Measurements from ENCODE around the gene B3GAT3. TPM values are rescaled to one million over a fixed set of nuclear protein-coding genes. Genes with fewer than 3 reads are reported as not detected.
A peak's percentile ranks its signal among the peaks of the same experiment; 100 is the strongest.
"Not testable (repeated sequence)": the region's sequence is repeated elsewhere in the genome, so short reads cannot be mapped to it uniquely, and the experiment has no call there.

Gene B3GAT3
- total and polyA plus RNA-seq, 10 of the 15 experiments (the other 5 are each of a cell fraction or from before 2014, with no cell fraction given): 0.31 to 52.7 (median 29.8) TPM

DNA sequence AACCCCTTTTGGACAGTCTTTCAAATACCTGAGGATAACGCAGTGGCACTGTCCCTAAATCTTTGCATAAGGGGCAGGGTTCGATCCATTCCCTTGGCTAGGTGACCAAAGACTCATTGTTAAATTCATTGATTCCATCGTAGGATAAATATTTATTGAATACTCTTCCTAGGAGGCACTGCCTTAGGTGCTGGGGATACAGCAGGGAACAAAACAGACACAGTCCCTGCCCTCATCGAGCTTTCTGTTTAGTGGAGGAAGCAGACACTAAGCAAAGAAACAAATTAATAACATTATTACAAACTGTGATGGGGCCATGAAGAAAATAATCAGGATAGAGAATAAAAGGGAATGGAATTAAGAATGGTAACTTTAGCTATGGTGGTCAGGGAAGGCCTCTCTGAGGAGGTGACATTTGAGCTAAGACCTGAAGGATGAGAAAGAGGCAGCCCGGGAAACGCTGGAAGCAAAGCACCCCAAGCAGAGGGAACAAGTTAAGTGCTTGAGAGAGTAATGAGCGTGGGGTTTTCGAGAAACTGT is 689 bp downstream of the B3GAT3 start:
- in situ Hi-C loops (cut with MboI): no loop called here
- H3K4me1 ChIP-seq (ENCODE audit: control insufficient read depth, insufficient read depth, low read length): 0 out of 2 replicates have a peak, but pooled peaks cover 4% of the 10 kb centered on the region
- H3K9me3 ChIP-seq (replicated peaks; ENCODE audit: control insufficient read depth, insufficient read depth, low read length): no peaks in the 10 kb centered on the region
- peaks cover 11% of the 10 kb centered on the region for H3K79me2 ChIP-seq (ENCODE audit: control insufficient read depth, insufficient read depth, low read length)
- ChIA-PET POLR2A (interaction anchor here (0.6 to 5.0 kb wide), 26 partner anchors 8 to 240 kb away, joined by 3 to 50 read pairs (median 5); partner anchors contain the start of genes C11orf98, CSKMT, EEF1G and EML3), RAD21 (ENCODE audit: unreplicated experiment) (interaction anchor here (0.8 to 3.3 kb wide), 10 partner anchors 10 to 237 kb away, joined by 3 to 25 read pairs (median 5); partner anchors contain the start of genes C11orf98, CSKMT, EEF1G and HNRNPUL2), CTCF (interaction anchor here (0.7 to 2.8 kb wide), 13 partner anchors 10 to 228 kb away, joined by 3 to 12 read pairs (median 4); partner anchors contain the start of genes C11orf98, CSKMT, HNRNPUL2 and TUT1), SMC1A (ENCODE audit: uncharacterized antibody, unreplicated experiment) (interaction anchor here (0.6 to 2.6 kb wide), 15 partner anchors 9 to 241 kb away, joined by 3 to 11 read pairs (median 4); partner anchors contain the start of genes C11orf98, CSKMT, MTA2 and TUT1)
- H3K36me3 ChIP-seq (ENCODE audit: control insufficient read depth in 2 of 2, insufficient read depth in 2 of 2, low read length in 1 of 2): peaks cover 3 to 8% of the 10 kb centered on the region in 2 experiments; a peak in 3 of 4 replicates
- H3K9ac ChIP-seq (ENCODE audit: control insufficient read depth, insufficient read depth, low read length): peak overlapping the region; percentile 96
- no peak for TF ChIP-seq CBX3 (IDR thresholded peaks at IDR 0.05; ENCODE audit: borderline replicate concordance, low read depth)
- peak; percentile 15; the same call in 1 of the 2 replicates for TF ChIP-seq HDGF (IDR thresholded peaks at IDR 0.05)
- H2AFZ ChIP-seq (ENCODE audit: control insufficient read depth, low read depth, low read length): peak overlapping the region; percentile 67
- WGBS (ENCODE audit: insufficient coverage, insufficient replicate concordance, low lambda C conversion rate, missing lambda C conversion rate): 6% methylated on average over 8 of the region's 8 CpGs
- H4K20me1 ChIP-seq (ENCODE audit: control insufficient read depth, insufficient read depth): no peaks in the 10 kb centered on the region
- intact Hi-C loops (cut with micrococcal nuclease; ENCODE audit: unreplicated experiment): no loop called here
- H3K4me3 ChIP-seq: peak overlapping the region; percentile 84
- ATAC-seq (no peak), FAIRE-seq (peak; percentile 13), DNase-seq (ENCODE audit: low read depth, low spot score) (no peak)
- TSS peak; percentile 68 for BruUV-seq (replicated peaks)
- H3K4me2 ChIP-seq (ENCODE audit: control insufficient read depth, insufficient read depth): peak overlapping the region; percentile 98
- H3K27me3 ChIP-seq (replicated peaks in 1 of 2; ENCODE audit: control insufficient read depth in 2 of 2, insufficient read depth in 2 of 2, low read length in 1 of 2): no peaks in the 10 kb centered on the region
- peak overlapping the region; percentile 81 for H3K27ac ChIP-seq (ENCODE audit: control insufficient read depth, insufficient read depth)

GRCh38 chr11:62616957-62617356 is 4.8 kb downstream of the B3GAT3 start:
- DNase-seq (ENCODE audit: low read depth, low spot score); H2AFZ ChIP-seq (ENCODE audit: control insufficient read depth, low read depth, low read length); H3K27me3 ChIP-seq (replicated peaks in 1 of 2; ENCODE audit: control insufficient read depth in 2 of 2, insufficient read depth in 2 of 2, low read length in 1 of 2); H3K36me3 ChIP-seq (ENCODE audit: control insufficient read depth in 2 of 2, insufficient read depth in 2 of 2, low read length in 1 of 2); H3K4me2 ChIP-seq (ENCODE audit: control insufficient read depth, insufficient read depth); H3K9me3 ChIP-seq (replicated peaks; ENCODE audit: control insufficient read depth, insufficient read depth, low read length); ATAC-seq; CTCF ChIA-PET; SMC1A ChIA-PET (ENCODE audit: uncharacterized antibody, unreplicated experiment); intact Hi-C loops (cut with micrococcal nuclease; ENCODE audit: unreplicated experiment); H3K4me1 ChIP-seq (ENCODE audit: control insufficient read depth, insufficient read depth, low read length); BruUV-seq (replicated peaks); H4K20me1 ChIP-seq (ENCODE audit: control insufficient read depth, insufficient read depth); H3K9ac ChIP-seq (ENCODE audit: control insufficient read depth, insufficient read depth, low read length); FAIRE-seq; in situ Hi-C loops (cut with MboI); H3K4me3 ChIP-seq; RAD21 ChIA-PET (ENCODE audit: unreplicated experiment); H3K27ac ChIP-seq (ENCODE audit: control insufficient read depth, insufficient read depth): not testable (repeated sequence)
- peaks cover 11% of the 10 kb centered on the region for H3K79me2 ChIP-seq (ENCODE audit: control insufficient read depth, insufficient read depth, low read length)
- POLR2A ChIA-PET: interaction anchor here (0.5 to 1.1 kb wide), 3 partner anchors 18 to 25 kb away, joined by 3 to 5 read pairs (median 3); partner anchors contain the start of gene TUT1
- WGBS (ENCODE audit: insufficient coverage, insufficient replicate concordance, low lambda C conversion rate, missing lambda C conversion rate): 96% methylated on average over 9 of the region's 14 CpGs
